ENCODE data around the gene LBP.

LBP gene

GRCh38 chr20:38418509-38419204, 72.4 kb downstream of the LBP start:
- H3K4me3 ChIP-seq (ENCODE audit: extremely low read depth, insufficient read depth, low read length, poor library complexity, severe bottlenecking): no peak overlapping the region
- peaks cover 86% of the 10 kb centered on the region for H3K36me3 ChIP-seq (ENCODE audit: control insufficient read depth, insufficient read depth, low read length)
- 93 to 95% methylated on average over 2 to 3 of the region's 4 CpGs for WGBS, 2 experiments (ENCODE audit: insufficient coverage in 2 of 2)
- H3K9me3 ChIP-seq (ENCODE audit: control insufficient read depth, low read length): no peaks in the 10 kb centered on the region
- H3K4me1 ChIP-seq (ENCODE audit: control insufficient read depth, insufficient read depth, low read length, poor library complexity, severe bottlenecking): no peaks in the 10 kb centered on the region
- H3K27ac ChIP-seq (ENCODE audit: low read depth, low read length, severe bottlenecking): peak overlapping the region; percentile 10

GRCh38 chr20:38420388-38421085, 74.3 kb downstream of the LBP start:
- Histone ChIP-seq H3K9me3 (ENCODE audit: control insufficient read depth, low read length) (no peaks in the 10 kb centered on the region), H3K36me3 (ENCODE audit: control insufficient read depth, insufficient read depth, low read length) (peaks cover 96% of the 10 kb centered on the region), H3K4me3 (ENCODE audit: extremely low read depth, insufficient read depth, low read length, poor library complexity, severe bottlenecking) (no peak overlapping the region), H3K27ac (ENCODE audit: low read depth, low read length, severe bottlenecking) (no peak overlapping the region), H3K4me1 (ENCODE audit: control insufficient read depth, insufficient read depth, low read length, poor library complexity, severe bottlenecking) (no peaks in the 10 kb centered on the region)
- 94 to 99% methylated on average over 6 of the region's 9 CpGs for WGBS, 2 experiments (ENCODE audit: insufficient coverage in 2 of 2)

GRCh38 chr20:38421915-38422314, 75.6 kb downstream of the LBP start:
- WGBS, 2 experiments (ENCODE audit: insufficient coverage in 2 of 2): 70 to 88% methylated on average over 8 of the region's 10 CpGs

GRCh38 chr20:38423541-38423940, 77.3 kb downstream of the LBP start:
- no peaks in the 10 kb centered on the region for H3K9me3 ChIP-seq (ENCODE audit: control insufficient read depth, low read length)
- peaks cover 27% of the 10 kb centered on the region for H3K4me1 ChIP-seq (ENCODE audit: control insufficient read depth, insufficient read depth, low read length, poor library complexity, severe bottlenecking)
- peaks cover 100% of the 10 kb centered on the region for H3K36me3 ChIP-seq (ENCODE audit: control insufficient read depth, insufficient read depth, low read length)
- WGBS, 2 experiments (ENCODE audit: insufficient coverage in 2 of 2): 87 to 100% methylated on average over 2 to 3 of the region's 4 CpGs
- no peak overlapping the region for H3K27ac ChIP-seq (ENCODE audit: low read depth, low read length, severe bottlenecking)
- H3K4me3 ChIP-seq (ENCODE audit: extremely low read depth, insufficient read depth, low read length, poor library complexity, severe bottlenecking): no peak overlapping the region

More at GRCh38 chr20:38421915-38422314, 75.6 kb downstream of the LBP start:
- Histone ChIP-seq H3K9me3 (ENCODE audit: control insufficient read depth, low read length) (no peaks in the 10 kb centered on the region), H3K27ac (ENCODE audit: low read depth, low read length, severe bottlenecking) (no peak overlapping the region), H3K4me3 (ENCODE audit: extremely low read depth, insufficient read depth, low read length, poor library complexity, severe bottlenecking) (no peak overlapping the region), H3K4me1 (ENCODE audit: control insufficient read depth, insufficient read depth, low read length, poor library complexity, severe bottlenecking) (peaks cover 12% of the 10 kb centered on the region), H3K36me3 (ENCODE audit: control insufficient read depth, insufficient read depth, low read length) (peaks cover 97% of the 10 kb centered on the region)

GRCh38 chr20:38424401-38424800, 78.1 kb downstream of the LBP start:
- H3K27ac ChIP-seq (ENCODE audit: low read depth, low read length, severe bottlenecking): no peak overlapping the region
- H3K4me1 ChIP-seq (ENCODE audit: control insufficient read depth, insufficient read depth, low read length, poor library complexity, severe bottlenecking): peaks cover 31% of the 10 kb centered on the region
- WGBS, 2 experiments (ENCODE audit: insufficient coverage in 2 of 2): no CpG with 5 or more reads among the region's 1 CpG
- H3K36me3 ChIP-seq (ENCODE audit: control insufficient read depth, insufficient read depth, low read length): peaks cover 100% of the 10 kb centered on the region
- no peaks in the 10 kb centered on the region for H3K9me3 ChIP-seq (ENCODE audit: control insufficient read depth, low read length)
- no peak overlapping the region for H3K4me3 ChIP-seq (ENCODE audit: extremely low read depth, insufficient read depth, low read length, poor library complexity, severe bottlenecking)

GRCh38 chr20:38426006-38426897, 80.0 kb downstream of the LBP start:
- Histone ChIP-seq H3K27ac (ENCODE audit: low read depth, low read length, severe bottlenecking) (no peak overlapping the region), H3K9me3 (ENCODE audit: control insufficient read depth, low read length) (no peaks in the 10 kb centered on the region), H3K4me3 (ENCODE audit: extremely low read depth, insufficient read depth, low read length, poor library complexity, severe bottlenecking) (no peak overlapping the region), H3K36me3 (ENCODE audit: control insufficient read depth, insufficient read depth, low read length) (peaks cover 99% of the 10 kb centered on the region), H3K4me1 (ENCODE audit: control insufficient read depth, insufficient read depth, low read length, poor library complexity, severe bottlenecking) (peaks cover 31% of the 10 kb centered on the region)
- 89 to 91% methylated on average over 13 to 14 of the region's 15 CpGs for WGBS, 2 experiments (ENCODE audit: insufficient coverage in 2 of 2)

All from mesodermal cell (in vitro differentiated cells).